Measurements from ENCODE around the gene DIP2A.
"Not testable (repeated sequence)": the region's sequence is repeated elsewhere in the genome, so short reads cannot be mapped to it uniquely, and the experiment has no call there.

DIP2A gene

DNA sequence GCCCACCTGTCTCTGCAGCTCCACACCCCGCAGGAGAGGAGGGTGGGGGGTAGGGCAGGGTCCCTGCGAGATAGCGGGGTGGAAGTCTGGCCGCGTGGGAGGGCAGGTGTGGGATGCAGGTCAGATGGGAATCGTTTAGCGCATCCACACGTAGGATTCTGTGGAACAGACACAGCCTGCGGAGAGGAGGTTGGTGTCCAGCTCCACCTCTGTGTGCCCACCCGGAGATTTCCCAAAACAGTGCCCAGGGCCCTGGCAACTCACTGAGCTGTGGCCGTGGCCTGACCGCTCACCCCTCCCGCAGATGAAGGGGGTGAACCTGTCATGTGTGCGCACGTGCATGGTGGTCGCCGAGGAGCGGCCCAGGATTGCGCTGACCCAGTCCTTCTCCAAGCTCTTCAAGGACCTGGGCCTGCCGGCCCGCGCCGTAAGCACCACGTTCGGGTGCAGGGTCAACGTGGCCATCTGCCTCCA, 99.3 kb downstream of the DIP2A start:
- DNase-seq: no peak

DNA sequence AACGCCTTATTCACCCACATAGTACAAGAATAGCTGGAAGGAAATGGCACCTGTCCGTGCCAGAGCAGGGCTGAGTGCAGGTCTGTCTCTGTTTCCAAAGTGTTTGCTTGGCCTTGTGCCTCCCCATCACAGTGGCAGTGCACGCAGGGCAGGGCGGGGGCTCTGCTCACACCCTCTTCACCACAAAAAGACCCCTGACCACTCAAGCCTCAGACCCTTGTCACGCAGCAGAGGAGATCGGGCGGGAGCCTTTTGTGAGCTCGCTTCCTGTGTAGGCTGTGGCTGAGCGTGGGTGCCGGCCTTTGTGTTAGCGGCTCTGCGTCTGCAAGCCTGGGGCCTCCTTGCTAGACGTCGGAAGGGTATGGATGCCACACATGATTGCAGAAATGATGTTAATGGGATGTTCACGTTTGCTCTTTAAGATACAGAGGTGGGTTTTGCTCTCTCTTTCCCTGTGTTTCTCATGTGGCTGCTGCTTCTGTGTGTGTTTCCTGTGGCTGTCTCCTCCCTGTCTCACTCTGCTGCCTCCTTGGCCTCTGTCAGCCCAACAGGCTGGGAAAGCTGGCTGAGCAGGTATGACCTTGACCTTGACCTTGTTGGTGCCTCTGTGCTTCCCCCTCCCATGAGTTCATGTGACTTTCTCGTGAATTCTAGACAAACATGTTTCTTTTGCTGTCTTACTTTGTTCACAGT, 100.7 kb downstream of the DIP2A start:
- no peak for DNase-seq

GRCh38 chr21:46560568-46561444, 102.1 kb downstream of the DIP2A start:
- no peak for DNase-seq

GRCh38 chr21:46561445-46562090, 102.9 kb downstream of the DIP2A start:
- DNase-seq: no peak

DNA sequence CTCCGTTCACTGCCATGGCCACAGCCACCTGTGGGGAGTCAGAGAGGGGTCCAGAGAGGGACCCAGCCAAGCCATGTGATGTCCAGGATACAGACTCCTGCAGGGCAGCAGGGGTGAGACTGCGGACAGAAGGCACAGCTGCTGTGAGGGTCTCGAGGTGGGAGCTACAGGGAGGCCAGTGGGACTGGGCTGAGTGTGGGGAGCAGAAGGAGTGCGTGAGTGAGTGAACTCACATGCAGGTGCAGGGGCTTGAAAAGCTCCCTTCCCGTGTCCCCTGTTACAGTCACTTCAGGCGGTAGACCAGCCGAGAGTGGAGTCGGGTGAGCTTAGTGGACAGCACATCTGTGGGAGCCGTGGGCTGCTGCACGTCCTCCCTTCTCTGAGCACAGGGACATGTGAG, 103.8 kb downstream of the DIP2A start:
- DNase-seq: no peak

DNA sequence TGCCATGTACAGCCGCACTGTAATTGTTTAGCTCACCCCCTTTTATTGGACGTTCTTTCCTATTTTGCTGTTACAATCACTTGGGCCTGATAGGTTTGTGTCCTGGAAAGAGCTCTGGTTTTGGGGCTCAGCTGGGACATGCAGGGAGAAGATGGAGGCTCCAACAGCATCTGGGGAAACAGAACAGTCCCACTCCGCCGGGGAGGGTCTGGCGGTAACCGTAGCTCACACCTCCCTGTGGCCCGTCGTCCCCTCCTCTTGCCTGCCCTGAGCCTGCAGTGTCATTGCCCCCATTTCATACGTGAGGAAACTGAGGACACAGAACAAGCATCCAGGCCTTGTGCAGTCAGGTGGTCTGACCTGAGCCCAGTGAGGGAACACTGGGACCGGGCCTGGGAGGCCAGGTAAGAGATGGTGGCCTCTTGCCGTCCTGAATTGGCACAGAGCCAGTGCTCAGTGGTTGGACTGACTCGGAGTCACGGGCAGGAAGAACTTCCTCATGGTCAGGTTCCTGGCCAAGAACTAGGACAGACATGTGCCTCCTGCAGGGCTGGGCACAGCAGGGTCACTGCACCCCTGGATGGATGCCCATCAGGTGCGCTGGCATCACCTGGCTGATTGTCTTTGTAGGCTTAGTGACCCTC, 104.4 kb downstream of the DIP2A start:
- no peak for DNase-seq

GRCh38 chr21:46564391-46564790, 105.7 kb downstream of the DIP2A start:
- DNase-seq: no peak

GRCh38 chr21:46567348-46567747, 108.7 kb downstream of the DIP2A start:
- no peak for DNase-seq

GRCh38 chr21:46568562-46568961, 109.9 kb downstream of the DIP2A start:
- no peak for DNase-seq

DNA sequence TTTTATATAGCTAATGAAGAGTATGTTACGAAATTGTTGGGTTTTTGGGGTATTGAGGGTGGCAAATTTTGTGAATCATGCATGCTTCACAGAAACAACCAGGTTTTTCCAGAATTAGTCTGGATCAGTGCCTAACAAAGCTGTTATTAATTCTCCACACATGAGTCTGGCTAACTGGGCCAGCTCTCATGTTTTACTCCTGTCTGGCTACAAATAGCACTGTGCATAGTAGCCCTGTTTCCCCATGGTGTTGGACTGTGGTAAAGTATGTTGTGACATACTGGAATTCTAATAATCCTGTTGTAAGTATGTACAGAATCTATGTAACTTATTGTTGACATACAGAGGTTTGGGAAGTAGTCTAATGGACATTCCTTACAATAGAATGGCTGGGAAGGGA, 110.4 kb downstream of the DIP2A start:
- no peak for DNase-seq

DNA sequence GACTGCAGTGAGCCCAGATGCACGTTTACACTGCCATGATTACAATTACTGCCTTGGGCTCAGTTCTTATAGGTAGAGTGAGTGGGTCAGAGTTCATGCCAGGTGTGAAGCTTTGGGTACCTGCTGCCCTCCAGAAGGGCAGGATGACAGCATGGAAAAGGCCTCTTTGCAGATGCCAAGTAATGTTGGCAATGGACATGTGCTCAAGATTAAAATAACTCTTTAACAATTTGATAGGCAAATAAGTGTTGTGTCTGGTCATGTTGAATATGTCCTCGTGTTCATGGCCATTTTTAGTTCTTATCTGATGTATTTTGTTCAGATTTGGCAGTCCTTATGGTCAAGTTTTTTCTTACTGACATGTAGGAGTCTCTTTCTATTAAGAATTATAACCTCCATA, 111.4 kb downstream of the DIP2A start:
- peak; percentile 14 for DNase-seq

- DNase-seq: no peak
Observed at GRCh38 chr21:46570631-46571030, 111.9 kb downstream of the DIP2A start.

GRCh38 chr21:46572850-46573249, 114.2 kb downstream of the DIP2A start:
- no peak for DNase-seq

GRCh38 chr21:46577786-46578185, 119.1 kb downstream of the DIP2A start:
- not testable (repeated sequence) for DNase-seq

DNA sequence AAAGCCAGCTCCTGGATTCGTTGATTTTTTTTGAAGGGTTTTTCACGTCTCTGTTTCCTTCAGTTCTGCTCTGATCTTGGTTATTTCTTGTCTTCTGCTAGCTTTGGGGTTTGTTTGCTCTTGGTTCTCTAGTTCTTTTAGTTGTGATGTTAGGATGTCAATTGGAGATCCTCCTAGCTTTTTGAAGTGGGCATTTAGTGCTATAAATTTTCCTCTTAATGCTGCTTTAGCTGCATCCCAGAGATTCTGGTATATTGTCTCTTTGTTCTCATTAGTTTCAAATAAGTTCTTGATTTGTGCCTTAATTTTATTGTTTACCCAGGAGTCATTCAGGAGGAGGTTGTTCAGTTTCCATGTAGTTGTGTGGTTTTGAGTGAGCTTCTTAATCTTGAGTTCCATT, 120.7 kb downstream of the DIP2A start:
- not testable (repeated sequence) for DNase-seq

- no peak for DNase-seq
Observed at GRCh38 chr21:46581780-46582307, 123.2 kb downstream of the DIP2A start.

DNA sequence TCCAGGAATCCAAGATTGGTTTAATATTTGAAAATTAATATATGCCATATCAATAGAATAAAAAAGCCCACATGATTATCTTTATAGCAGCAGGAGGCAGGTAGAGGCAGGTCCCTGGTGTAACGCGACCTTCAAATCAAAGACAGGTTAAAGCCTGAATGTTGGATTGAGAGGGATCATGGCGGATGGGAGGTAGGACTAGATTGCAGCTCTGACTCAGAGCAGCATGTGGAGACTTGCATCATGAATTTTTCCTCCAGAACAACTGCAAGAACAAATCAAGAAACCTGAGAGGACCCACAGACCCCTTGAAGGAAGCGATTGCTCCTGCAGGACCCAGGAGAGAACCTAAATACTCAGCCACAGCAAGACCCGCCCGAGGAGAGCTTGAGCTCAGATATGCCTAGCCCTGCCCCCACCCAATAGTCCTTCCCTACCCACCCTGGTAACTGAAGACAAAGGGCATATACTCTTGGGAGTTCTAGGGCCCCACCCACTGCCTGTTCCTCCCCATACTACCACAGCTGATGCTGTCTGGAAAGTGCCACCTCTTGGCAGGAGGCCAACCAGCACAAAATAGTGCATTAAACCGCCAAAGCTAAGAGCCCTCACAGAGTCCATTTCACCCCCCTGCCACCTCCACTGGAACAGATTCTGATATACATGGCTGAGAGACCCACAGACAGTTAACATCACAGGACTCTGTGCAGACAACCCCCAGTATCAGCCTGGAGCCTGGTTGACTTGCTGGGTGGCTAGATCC, 126.7 kb downstream of the DIP2A start:
- peak; percentile 25 for DNase-seq

- DNase-seq: no peak
Observed at GRCh38 chr21:46594276-46594675, 135.6 kb downstream of the DIP2A start.

DNA sequence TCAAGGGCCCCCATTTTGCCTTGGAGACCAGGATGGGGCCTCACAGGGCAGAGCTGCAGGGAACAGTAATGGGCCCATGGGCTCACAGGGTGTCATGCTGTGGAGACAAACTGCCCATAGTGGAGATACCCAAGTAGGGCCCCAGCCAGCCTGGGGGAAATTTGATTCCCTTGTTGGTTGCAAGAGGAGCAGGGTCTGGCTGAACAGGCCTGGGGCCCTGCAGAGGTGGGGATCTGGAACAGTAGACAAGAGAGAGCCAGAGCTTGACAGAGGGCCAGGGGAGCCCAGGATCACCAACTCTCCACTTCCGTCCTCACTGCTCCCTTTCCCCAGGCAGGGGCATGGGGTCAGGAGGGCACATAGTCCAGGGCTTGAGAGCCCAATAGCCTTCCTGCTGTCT, 137.5 kb downstream of the DIP2A start:
- no peak for DNase-seq

DNA sequence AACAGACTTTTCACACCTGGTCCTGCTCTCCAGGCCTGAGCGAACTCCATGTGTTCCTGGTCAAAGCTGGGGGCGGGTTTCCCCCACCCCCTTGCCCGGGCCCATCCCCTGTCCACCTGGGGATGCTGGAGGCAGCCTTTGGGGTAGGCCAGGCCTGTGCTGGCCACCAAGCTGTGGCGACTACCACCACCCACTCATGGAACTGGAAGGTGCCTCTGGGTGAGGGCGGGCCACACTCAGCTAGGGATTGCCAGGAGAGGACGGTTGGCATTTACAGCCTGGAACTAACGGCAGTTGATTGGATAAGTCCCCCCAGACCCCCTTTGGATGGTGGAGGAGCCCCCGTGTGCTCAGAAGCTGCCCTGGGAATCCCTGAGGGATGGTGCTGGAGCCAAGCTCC, 138.3 kb downstream of the DIP2A start:
- no peak for DNase-seq

GRCh38 chr21:46597896-46598343, 139.2 kb downstream of the DIP2A start:
- no peak for DNase-seq
